Lung (tissue), 12 donors: Measurements from ENCODE around the gene IGSF21. TPM values are rescaled to one million over a fixed set of nuclear protein-coding genes. Genes with fewer than 3 reads are reported as not detected.
"Not testable (repeated sequence)": the region's sequence is repeated elsewhere in the genome, so short reads cannot be mapped to it uniquely, and the experiment has no call there.

Source experiments
- ATAC-seq: fragments of 200-7000 bp; cut with Tn5 transposase; one replicate; pipeline ENCODE4 v1.9.1; 2020; ENCODE audit warnings: moderate number of reproducible peaks; ENCODE audit not compliant: insufficient read depth, low FRiP score
- DNase-seq, 3 donors: peaks; one replicate each; pipeline ENCODE4 v3.0.0-alpha.2; 2013 to 2017
- H3K27ac ChIP-seq, 2 donors: one replicate each; pipeline ENCODE4 v1.5.1; 2013; ENCODE audit warnings: mild to moderate bottlenecking in 2 of 2, moderate library complexity in 2 of 2, control low read depth in 1 of 2, inconsistent platforms in 1 of 2, low read depth in 1 of 2, low read length in 1 of 2
- H3K27me3 ChIP-seq, 3 donors: one replicate each; pipeline ENCODE4 v1.5.1; 2013; ENCODE audit warnings: low read length in 2 of 3; ENCODE audit not compliant: control insufficient read depth in 3 of 3, insufficient read depth in 3 of 3
- H3K36me3 ChIP-seq, 4 donors: one replicate each; pipeline ENCODE4 v1.5.1; 2013; ENCODE audit warnings: low read length in 4 of 4, mild to moderate bottlenecking in 1 of 4, moderate library complexity in 1 of 4; ENCODE audit not compliant: control insufficient read depth in 4 of 4, insufficient read depth in 4 of 4
- H3K4me1 ChIP-seq, 5 donors: one replicate each; pipeline ENCODE4 v1.5.1; 2013; ENCODE audit warnings: low read length in 5 of 5, mild to moderate bottlenecking in 2 of 5, moderate library complexity in 1 of 5; ENCODE audit not compliant: control insufficient read depth in 5 of 5, insufficient read depth in 5 of 5
- H3K4me3 ChIP-seq: one replicate; pipeline ENCODE4 v1.5.1; 2013; ENCODE audit warnings: mild to moderate bottlenecking, control low read depth, moderate library complexity
- H3K9ac ChIP-seq, 2 donors: one replicate each; pipeline ENCODE4 v1.5.1; 2013; ENCODE audit warnings: low read length in 2 of 2, control low read depth in 1 of 2; ENCODE audit not compliant: insufficient read depth in 1 of 2
- H3K9me3 ChIP-seq, 4 donors: one replicate each; pipeline ENCODE4 v1.5.1; 2013; ENCODE audit warnings: low read length in 3 of 4, mild to moderate bottlenecking in 1 of 4, moderate library complexity in 1 of 4; ENCODE audit not compliant: control insufficient read depth in 4 of 4, insufficient read depth in 3 of 4
- CTCF ChIP-seq: IDR thresholded peaks from 2 replicates; pipeline ENCODE4 v1.5.1; 2012; ENCODE audit warnings: mild to moderate bottlenecking; ENCODE audit errors: control extremely low read depth, extremely low read depth
- WGBS, 2 donors: extraction: QIAGEN DNeasy Blood & Tissue Kit; methylation state at CpG; one replicate each; pipeline ENCODE4 v1.1.7; 2013; 5-methylcytosine and 5-hydroxymethylcytosine counted together
- polyA plus RNA-seq, 2 donors: library from polyadenylated mRNA; stranded (reverse); fragments of 200-250 nt; gene quantifications; one replicate each; pipeline ENCODE4 v1.2.1, GENCODE V29; 2013
- total RNA-seq, 2 donors: library from RNA; depleted of rRNA in 1 of 2; stranded (reverse); fragments of >200 nt in 1 of 2; gene quantifications; one replicate each; pipeline ENCODE4 v1.2.1, GENCODE V29; 2014 to 2021
- donor health status: control.
- donor health status: control.
- donor health status: Bipolar disorder and iron deficiency.
- donor health status: healthy.
- donor health status: DM: yes; HTN: yes; CAD: no.

The IGSF21 gene
- total and polyA plus RNA-seq, 4 donors: 0.18 to 2.6 (median 0.62) TPM

DNA sequence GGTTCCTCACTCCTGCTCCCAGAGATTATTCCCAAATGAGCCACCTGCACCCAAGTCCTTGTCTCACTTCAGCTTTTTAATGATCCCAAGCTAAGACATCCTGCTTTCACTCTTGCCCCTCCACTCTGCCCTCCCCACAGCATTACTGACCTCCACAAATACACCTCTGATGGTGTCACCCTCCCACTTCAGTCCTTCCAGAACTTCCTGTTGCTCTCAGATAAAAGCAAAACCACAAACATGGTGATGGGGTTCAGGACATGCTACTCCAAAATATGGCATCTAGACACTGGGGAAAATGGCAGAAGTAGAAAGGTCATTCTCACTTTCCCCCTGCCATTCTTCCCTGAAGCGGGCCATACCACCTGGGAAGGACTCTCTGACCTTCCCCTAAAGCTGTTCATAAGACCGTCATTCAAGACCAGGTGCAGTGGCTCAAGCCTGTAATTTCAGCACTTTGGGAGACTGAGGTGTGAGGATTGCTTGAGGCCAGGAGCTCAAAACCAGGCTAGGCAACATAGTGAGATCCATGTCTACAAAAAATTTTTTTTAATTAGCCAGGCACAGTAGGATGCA, 307.4 kb downstream of the IGSF21 start:
- no peak for DNase-seq
- 89 to 92% methylated on average over 2 of the region's 2 CpGs for WGBS, 2 donors
- H3K27ac ChIP-seq: no peak overlapping the region
- no peak for TF ChIP-seq CTCF
- no peak for ATAC-seq
- no peak overlapping the region for H3K9ac ChIP-seq
- H3K27me3 ChIP-seq: no peaks in the 10 kb centered on the region
- no peaks in the 10 kb centered on the region for H3K36me3 ChIP-seq
- H3K9me3 ChIP-seq: peaks cover 0 to 16% (median 2%) of the 10 kb centered on the region in 4 donors
- no peaks in the 10 kb centered on the region for H3K4me1 ChIP-seq
- no peak overlapping the region for H3K4me3 ChIP-seq

DNA sequence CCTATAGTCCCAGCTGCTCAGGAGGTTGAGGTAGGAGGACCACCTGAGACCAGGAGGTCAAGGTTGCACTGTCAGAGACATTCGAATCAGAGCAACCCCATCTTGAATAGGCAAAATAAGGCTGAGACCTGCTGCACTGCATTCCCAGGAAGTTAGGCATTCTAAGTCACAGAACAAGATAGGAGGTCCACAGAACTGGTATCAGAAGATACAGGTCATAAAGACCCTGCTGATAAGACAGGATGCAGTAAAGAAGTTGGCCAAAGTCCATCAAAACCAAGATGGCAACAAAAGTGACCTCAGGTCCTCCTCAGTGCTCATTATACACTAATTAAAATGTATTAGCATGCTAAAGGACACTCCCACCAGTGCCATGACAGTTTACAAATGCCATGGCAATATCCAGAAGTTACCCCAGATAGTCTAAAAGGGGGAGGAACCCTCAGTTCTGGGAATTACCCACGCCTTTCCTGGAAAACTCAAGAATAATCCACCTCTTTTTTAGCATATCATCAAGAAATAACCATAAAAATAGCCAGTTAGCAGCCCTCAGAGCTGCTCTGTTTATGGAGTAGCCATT, 307.9 kb downstream of the IGSF21 start:
- Histone ChIP-seq H3K27me3 (no peaks in the 10 kb centered on the region), H3K4me1 (no peaks in the 10 kb centered on the region), H3K9ac (no peak overlapping the region), H3K9me3 (peaks cover 0 to 14% (median 2%) of the 10 kb centered on the region in 4 donors), H3K4me3 (no peak overlapping the region), H3K36me3 (no peaks in the 10 kb centered on the region), H3K27ac (no peak overlapping the region)
- no peak for ATAC-seq
- TF ChIP-seq CTCF: no peak
- no peak for DNase-seq
- WGBS, 2 donors: 80 to 90% methylated on average over 2 of the region's 2 CpGs

- H3K36me3 ChIP-seq, H3K9ac ChIP-seq, DNase-seq, H3K4me1 ChIP-seq, H3K27me3 ChIP-seq, H3K4me3 ChIP-seq, H3K27ac ChIP-seq, ATAC-seq: not testable (repeated sequence)
- H3K9me3 ChIP-seq: peaks cover 0 to 11% (median 2%) of the 10 kb centered on the region in 4 donors
- WGBS, 2 donors: 76 to 77% methylated on average over 5 of the region's 5 CpGs
These were observed 308.5 kb downstream of the IGSF21 start for GRCh38 chr1:18416126-18416525.

DNA sequence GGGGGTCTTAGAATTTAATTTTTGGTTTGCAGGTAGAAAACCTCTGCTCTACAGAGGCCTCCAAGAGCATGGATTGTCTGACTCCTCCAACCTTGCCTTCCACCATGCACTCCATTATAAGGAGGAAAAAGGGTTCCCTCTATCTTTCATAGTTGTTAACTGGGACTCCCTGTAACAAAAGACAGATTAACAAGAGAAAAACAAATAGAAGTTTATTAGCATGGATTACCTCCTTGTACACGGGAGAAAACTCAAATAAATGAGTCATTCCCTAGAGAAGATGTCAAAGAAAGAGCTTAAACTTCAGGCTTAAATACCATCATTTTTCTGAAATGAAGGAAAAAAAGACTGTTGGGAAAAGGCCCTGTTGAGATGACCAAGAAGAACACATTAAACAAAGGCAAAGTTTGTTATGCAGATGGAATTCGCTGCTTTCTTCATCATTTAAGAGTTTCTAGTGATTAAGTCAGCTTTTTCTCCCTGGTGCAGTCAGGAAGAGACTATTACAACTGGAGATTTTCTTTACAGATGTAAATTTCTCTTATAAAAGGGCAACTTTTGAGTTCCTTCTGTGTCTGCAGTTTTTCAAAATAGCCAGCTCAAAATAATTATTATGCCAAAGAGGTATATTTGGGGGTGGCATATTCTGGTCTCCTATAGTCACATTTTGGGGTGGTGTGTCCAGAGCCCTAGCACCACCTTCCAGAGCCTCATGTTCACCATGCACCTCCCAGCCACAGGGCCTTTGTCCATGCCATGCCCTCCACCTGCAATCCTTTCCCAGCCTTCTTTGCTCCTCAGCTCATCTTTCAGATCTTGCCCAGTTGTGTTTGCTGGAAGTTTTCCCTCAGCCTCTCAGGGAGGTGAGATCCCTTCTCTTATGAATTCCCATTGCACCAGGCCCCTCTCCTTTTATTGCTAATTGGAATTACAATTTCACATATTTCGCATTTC, 310.0 kb downstream of the IGSF21 start:
- Histone ChIP-seq H3K9ac (no peak overlapping the region), H3K4me1 (no peaks in the 10 kb centered on the region), H3K36me3 (no peaks in the 10 kb centered on the region), H3K27ac (no peak overlapping the region), H3K27me3 (peaks cover 0 to 4% (median 0%) of the 10 kb centered on the region in 3 donors), H3K4me3 (no peak overlapping the region), H3K9me3 (peaks cover 0 to 2% (median 0%) of the 10 kb centered on the region in 4 donors)
- ATAC-seq (no peak), DNase-seq (no peak)
- TF ChIP-seq CTCF: no peak
- 68 to 72% methylated on average over 3 of the region's 3 CpGs for WGBS, 2 donors
